Left lung (tissue), 10 donors: ENCODE measurements around the gene IFNA13. TPM values are rescaled to one million over a fixed set of nuclear protein-coding genes. Genes with fewer than 3 reads are reported as not detected.

Experiments
- ATAC-seq: fragments of 200-7000 bp; cut with Tn5 transposase; one replicate; pipeline ENCODE4 v1.9.1; 2020; ENCODE audit warnings: moderate library complexity
- DNase-seq, 4 donors: peaks; one replicate each; pipeline ENCODE4 v3.0.0-alpha.2; 2013 to 2020
- H3K27ac ChIP-seq, 2 donors: fragments of 200-600 bp; sonication (generic) in 1 of 2; one replicate each; pipeline versions ENCODE4 v1.5.0 to v1.8.0; 2020 to 2021
- H3K27me3 ChIP-seq, 2 donors: fragments of 200-600 bp; sonication (generic) in 1 of 2; one replicate each; pipeline versions ENCODE4 v1.5.0 to v1.8.0; 2020 to 2021
- H3K36me3 ChIP-seq, 2 donors: fragments of 200-600 bp; sonication (generic) in 1 of 2; one replicate each; pipeline versions ENCODE4 v1.5.0 to v1.8.0; 2020 to 2021
- H3K4me1 ChIP-seq, 2 donors: fragments of 200-600 bp; one replicate each; pipeline ENCODE4 v1.8.0; 2021
- H3K4me3 ChIP-seq, 2 donors: fragments of 200-600 bp; sonication (generic) in 1 of 2; one replicate each; pipeline versions ENCODE4 v1.5.0 to v1.8.0; 2020 to 2021; ENCODE audit warnings: mild to moderate bottlenecking in 1 of 2
- H3K9me3 ChIP-seq, 2 donors: fragments of 200-600 bp; sonication (generic) in 1 of 2; one replicate each; pipeline versions ENCODE4 v1.5.0 to v1.8.0; 2020 to 2021
- intact Hi-C, 2 donors: fragments of 100-400 bp; cut with DNase I; formaldehyde crosslinking; loops; one replicate each; pipeline versions ENCODE4 v1.11.2 to v1.14.2; 2022
- polyA plus RNA-seq, 6 donors: library from polyadenylated mRNA; unstranded; fragments of 120-200 nt; gene quantifications; one replicate each; pipeline ENCODE4 v1.2.1, GENCODE V29; 2013; ENCODE audit not compliant: insufficient read length in 6 of 6
- total RNA-seq, 2 donors: library from RNA; stranded (reverse); fragmentation: NEBNext Ultra II Directional; extraction: Animal tissue kit (Norgen Biotek cat#: 25700); gene quantifications; one replicate each; pipeline ENCODE4 v1.2.1, GENCODE V29; 2021
- TF ChIP-seq, protein P1 (sequence below), 2 donors: fragments of 200-600 bp; sonication (generic) in 1 of 2; IDR thresholded peaks; one replicate each; pipeline versions ENCODE4 v1.5.0 to v1.8.0; 2021; ENCODE audit warnings: antibody characterized with exemption in 2 of 2
- donor health status: DM: no; HTN: yes; CAD: no.
- donor health status: DM: no; HTN: no; CAD: no.

IFNA13 gene
- total and polyA plus RNA-seq, 8 donors = 0.14 TPM; not detected in 7

DNA sequence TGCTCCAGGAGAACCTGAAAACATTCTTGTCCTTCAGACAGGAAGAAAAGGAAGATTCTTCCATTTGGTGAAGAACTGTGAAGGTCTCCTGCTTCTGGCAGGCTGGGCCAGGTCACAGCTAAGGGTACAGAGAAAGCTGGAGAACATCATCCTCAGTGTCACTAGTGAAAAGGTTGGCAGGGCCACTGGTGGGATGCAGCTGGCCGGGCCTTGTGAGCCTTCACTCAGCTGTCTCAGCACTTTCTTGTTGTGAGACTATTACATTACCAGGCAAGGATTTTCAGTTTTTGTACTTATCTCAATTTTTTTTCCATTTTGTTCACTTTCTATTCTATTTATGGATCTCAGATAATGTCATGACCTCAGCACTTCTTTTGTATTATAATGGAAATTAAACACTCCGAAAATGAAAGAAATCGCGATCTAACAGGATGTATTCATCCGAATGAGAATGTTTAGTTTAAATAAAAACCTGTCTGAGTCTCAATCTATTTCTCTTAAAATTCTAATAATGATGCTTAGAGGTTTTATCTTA, 31.2 kb upstream of the IFNA13 start:
- DNase-seq = peak in 1 of 4 donors; percentile 15
- TF ChIP-seq, protein P1, sequence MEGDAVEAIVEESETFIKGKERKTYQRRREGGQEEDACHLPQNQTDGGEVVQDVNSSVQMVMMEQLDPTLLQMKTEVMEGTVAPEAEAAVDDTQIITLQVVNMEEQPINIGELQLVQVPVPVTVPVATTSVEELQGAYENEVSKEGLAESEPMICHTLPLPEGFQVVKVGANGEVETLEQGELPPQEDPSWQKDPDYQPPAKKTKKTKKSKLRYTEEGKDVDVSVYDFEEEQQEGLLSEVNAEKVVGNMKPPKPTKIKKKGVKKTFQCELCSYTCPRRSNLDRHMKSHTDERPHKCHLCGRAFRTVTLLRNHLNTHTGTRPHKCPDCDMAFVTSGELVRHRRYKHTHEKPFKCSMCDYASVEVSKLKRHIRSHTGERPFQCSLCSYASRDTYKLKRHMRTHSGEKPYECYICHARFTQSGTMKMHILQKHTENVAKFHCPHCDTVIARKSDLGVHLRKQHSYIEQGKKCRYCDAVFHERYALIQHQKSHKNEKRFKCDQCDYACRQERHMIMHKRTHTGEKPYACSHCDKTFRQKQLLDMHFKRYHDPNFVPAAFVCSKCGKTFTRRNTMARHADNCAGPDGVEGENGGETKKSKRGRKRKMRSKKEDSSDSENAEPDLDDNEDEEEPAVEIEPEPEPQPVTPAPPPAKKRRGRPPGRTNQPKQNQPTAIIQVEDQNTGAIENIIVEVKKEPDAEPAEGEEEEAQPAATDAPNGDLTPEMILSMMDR (IDR thresholded peaks at IDR 0.05) = no peak
- peaks cover 51 to 86% of the 10 kb centered on the region in 2 donors for H3K27me3 ChIP-seq
- intact Hi-C loops = loop anchor here in 1 of 2 donors (10.0 kb wide), 1 partner anchor 84 kb away; no protein-coding TSS in a partner anchor
- H3K9me3 ChIP-seq = no peaks in the 10 kb centered on the region
- no peak overlapping the region for H3K4me3 ChIP-seq
- no peak overlapping the region for H3K27ac ChIP-seq
- no peaks in the 10 kb centered on the region for H3K36me3 ChIP-seq
- ATAC-seq = no peak
- peaks cover 8 to 14% of the 10 kb centered on the region in 2 donors for H3K4me1 ChIP-seq

DNA sequence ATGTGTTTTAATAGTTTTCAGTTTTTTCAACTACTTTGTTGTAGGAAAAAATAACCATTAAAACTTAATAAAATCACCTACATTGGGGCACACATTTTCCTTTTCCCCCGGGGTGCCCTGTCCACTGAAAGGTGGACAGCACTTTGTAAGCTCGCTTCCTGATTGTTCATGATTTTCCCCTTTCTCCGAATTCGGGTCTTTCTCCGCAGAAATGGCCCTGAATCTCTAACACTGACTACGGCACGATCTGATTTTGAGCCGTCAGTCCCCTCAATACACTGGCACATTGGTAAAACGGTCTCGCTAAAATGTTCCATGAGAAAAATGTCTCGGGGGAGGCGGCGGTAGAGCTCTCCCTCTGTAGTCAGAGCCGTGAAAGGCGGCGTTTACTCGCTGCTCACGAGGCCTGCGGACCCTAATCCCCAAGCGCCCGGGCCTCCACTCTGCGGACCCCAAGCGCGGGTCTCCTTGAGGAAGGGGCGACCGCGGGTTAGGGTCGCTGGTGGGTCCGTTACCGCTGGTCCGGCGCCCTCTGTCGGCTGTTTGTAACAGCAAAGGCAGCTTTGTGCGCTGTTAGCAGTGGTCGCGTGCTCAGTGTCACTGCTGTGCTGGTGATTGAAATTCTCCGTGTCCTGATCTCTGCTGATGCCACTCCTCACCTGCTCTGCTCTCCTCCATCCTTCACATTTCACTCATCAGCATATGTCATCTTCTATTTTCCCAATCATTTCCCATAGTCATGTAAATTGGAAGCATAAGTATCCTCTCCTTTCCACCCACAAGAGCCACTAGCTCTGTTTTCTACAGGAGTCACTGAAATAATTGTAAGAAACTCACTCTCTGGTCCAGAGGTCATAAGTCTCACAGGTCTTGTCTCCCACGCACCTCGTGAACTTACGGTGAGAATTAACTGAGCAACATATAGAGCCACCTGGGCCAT, 28.2 kb upstream of the IFNA13 start:
- no peak overlapping the region for H3K27ac ChIP-seq
- H3K4me3 ChIP-seq = peak overlapping the region; percentile 27 to 36
- no peaks in the 10 kb centered on the region for H3K36me3 ChIP-seq
- TF ChIP-seq, protein P1 (IDR thresholded peaks at IDR 0.05) = peak; percentile 68
- ATAC-seq (peak; percentile 75), DNase-seq (peak; percentile 34 to 89 (median 49))
- H3K4me1 ChIP-seq = peaks cover 0 to 7% of the 10 kb centered on the region in 2 donors
- intact Hi-C loops = loop anchor here in 1 of 2 donors (10.0 kb wide), 1 partner anchor 81 kb away; no protein-coding TSS in a partner anchor
- peaks cover 34 to 83% of the 10 kb centered on the region in 2 donors for H3K27me3 ChIP-seq
- no peaks in the 10 kb centered on the region for H3K9me3 ChIP-seq

GRCh38 chr9:21392270-21392669, 24.4 kb upstream of the IFNA13 start:
- Histone ChIP-seq H3K9me3 (no peaks in the 10 kb centered on the region), H3K36me3 (no peaks in the 10 kb centered on the region), H3K27ac (no peak overlapping the region), H3K4me1 (peaks cover 0 to 7% of the 10 kb centered on the region in 2 donors), H3K4me3 (no peak overlapping the region), H3K27me3 (peaks cover 55 to 97% of the 10 kb centered on the region in 2 donors)
- intact Hi-C loops = loop anchor here in 1 of 2 donors (10.0 kb wide), 1 partner anchor 77 kb away; no protein-coding TSS in a partner anchor
- TF ChIP-seq, protein P1 (IDR thresholded peaks at IDR 0.05) = no peak
- ATAC-seq (no peak), DNase-seq (no peak)

GRCh38 chr9:21385131-21385670, 17.3 kb upstream of the IFNA13 start, which contains the start of gene IFNA2:
TSS of gene IFNA2 (minus strand) at chr9:21385398. CDS start at chr9:21385329, 69 bp downstream.
- no peak for ATAC-seq
- TF ChIP-seq, protein P1 (IDR thresholded peaks at IDR 0.05) = no peak
- H3K27me3 ChIP-seq = peaks cover 25 to 76% of the 10 kb centered on the region in 2 donors
- no peak for DNase-seq
- no peak within 1 kb of the TSS for H3K4me3 ChIP-seq
- no peaks in the 10 kb centered on the region for H3K36me3 ChIP-seq
- H3K4me1 ChIP-seq = peaks cover 0 to 6% of the 10 kb centered on the region in 2 donors
- H3K9me3 ChIP-seq = no peaks in the 10 kb centered on the region
- intact Hi-C loops = no loop called here
- H3K27ac ChIP-seq = no peak within 1 kb of the TSS
